Choroid plexus epithelial cell (primary cell): ENCODE results near the gene MTRR.

Experiments
- DNase-seq: peaks from one replicate; pipeline ENCODE4 v3.0.0-alpha.2; 2010; ENCODE audit warnings: low read depth
- H3K4me3 ChIP-seq: 2 replicates; pipeline ENCODE4 v1.5.1; 2011; ENCODE audit warnings: low read depth, mild to moderate bottlenecking, control low read depth, low read length, moderate library complexity
- CTCF ChIP-seq: conservative IDR thresholded peaks from 2 replicates; pipeline ENCODE4 v1.5.1; 2011; ENCODE audit warnings: low read depth, mild to moderate bottlenecking, control low read depth, inconsistent platforms, low read length, moderate library complexity

MTRR gene

DNA sequence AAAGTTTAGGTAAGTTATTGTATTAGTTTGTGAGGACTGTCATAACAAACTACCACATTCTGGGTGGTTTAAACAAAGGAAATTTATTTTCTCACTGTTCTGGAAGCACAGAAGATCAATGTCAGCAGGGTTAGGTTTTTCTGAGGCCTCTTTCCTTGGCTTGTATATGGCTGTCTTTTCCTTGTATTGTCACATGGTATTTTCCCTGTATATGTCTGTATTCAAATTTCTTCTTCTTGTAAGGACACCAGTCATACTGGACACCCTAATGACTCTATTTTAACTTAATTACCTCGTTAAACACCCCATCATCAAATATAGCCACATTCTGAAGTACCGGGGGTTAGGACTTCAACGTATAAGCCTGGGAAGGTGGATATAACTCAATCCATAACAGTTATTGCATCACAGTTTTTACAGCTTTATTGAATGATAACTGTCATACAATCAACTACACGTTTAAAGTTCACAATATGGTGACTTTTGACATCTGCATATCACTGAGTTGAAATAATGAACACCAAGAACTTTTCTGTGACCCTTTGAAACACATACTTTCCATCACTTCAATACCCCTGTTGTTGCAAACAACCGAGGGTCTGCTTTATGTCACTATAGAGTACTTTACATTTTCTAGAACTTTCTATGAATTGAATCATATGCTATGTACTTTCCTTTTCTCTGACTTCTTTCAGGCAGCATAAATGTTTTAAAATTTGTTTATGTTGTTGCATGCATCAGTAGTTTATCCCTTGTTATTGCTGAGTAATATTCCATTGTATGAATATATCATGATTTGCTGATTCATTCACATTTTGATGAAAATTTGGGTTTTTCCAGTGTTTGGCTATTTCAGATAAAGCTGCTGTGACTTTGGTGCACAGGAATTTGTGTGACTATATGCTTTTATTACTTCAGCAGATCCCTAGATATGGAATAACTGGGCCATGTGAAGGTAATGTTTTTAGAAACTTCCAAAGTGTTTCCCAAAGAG, 48.5 kb downstream of the MTRR start:
- no peak overlapping the region for H3K4me3 ChIP-seq
- DNase-seq = no peak
- TF ChIP-seq CTCF = no peak

DNA sequence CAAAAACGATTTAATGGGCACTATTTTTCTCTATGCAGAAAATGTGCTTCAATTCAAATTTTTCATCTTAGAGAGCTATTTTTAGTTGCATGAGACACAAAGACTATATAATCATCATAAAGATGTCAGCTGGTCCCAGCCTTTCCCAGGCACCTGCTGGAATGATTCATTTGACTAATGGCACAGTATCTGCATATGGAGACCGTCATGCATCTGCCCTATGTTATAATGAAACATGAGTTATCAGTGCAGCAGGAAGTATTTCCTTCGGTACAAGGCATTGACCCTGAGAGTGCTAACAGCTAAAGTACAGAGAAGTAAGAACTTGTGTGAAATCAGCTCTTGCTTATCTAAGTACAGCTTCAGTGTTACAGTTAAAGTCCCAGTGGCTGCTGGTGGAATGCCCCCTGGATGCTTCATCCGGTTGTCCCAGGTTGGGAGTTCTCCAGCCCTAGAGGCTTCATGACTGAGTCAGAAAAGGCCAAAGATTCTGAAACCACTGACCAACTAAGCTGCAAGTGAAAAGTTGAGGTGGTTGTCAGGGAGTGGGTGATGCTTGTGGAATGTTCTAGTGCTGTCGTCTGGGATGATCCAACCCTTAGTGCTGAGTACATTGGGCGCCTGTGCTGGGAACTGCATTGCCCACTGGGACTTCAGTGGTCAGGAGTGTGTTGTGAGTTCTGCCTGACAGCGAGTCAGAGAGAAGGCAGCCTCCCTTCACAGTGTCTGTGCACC, 57.2 kb downstream of the MTRR start:
- no peak for TF ChIP-seq CTCF
- peak; percentile 95 for DNase-seq

DNA sequence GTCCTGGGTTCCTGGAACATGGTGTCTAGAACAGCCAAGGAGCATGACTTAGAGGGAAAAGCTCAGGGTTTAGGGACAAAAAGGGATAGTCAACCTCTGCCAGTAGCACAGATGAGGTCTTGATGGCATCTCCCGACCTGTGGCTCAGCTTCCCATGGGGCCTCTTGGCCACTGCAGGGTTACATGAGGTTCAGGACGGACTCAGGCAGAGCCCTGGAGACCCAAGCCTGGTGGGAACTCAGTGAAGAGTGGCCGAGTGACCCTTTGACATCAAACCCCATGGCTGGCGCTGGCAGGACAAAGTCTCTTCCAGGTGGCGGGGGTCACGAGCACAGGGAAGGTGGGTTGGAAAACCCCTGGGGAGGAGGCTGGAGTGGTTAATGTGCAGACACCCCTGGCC, 57.8 kb downstream of the MTRR start:
- no peak for DNase-seq
- H3K4me3 ChIP-seq = no peak overlapping the region
- no peak for TF ChIP-seq CTCF

More for the DNA sequence above, 57.2 kb downstream of the MTRR start:
- no peak overlapping the region for H3K4me3 ChIP-seq

GRCh38 chr5:7927466-7928375, 58.8 kb downstream of the MTRR start:
- peak; percentile 74 for DNase-seq

GRCh38 chr5:7930011-7930410, 61.1 kb downstream of the MTRR start:
- H3K4me3 ChIP-seq = no peak overlapping the region
- TF ChIP-seq CTCF = no peak
- no peak for DNase-seq

More at GRCh38 chr5:7927466-7928375, 58.8 kb downstream of the MTRR start:
- H3K4me3 ChIP-seq = no peak overlapping the region
- peak; percentile 87 for TF ChIP-seq CTCF

- no peak overlapping the region for H3K4me3 ChIP-seq
- TF ChIP-seq CTCF = no peak
- no peak for DNase-seq
Measured at GRCh38 chr5:7941692-7942091, 72.7 kb downstream of the MTRR start.
